Liver (tissue), 9 donors: ENCODE results near the gene AATF. TPM values are rescaled to one million over a fixed set of nuclear protein-coding genes. Genes with fewer than 3 reads are reported as not detected.

Experiments used
- DNase-seq: peaks from one replicate; pipeline ENCODE4 v3.0.0-alpha.2; 2017; ENCODE audit warnings: low spot score
- H3K27ac ChIP-seq, 2 donors: one replicate each; pipeline ENCODE4 v1.7.0; 2013; ENCODE audit warnings: inconsistent platforms in 2 of 2, low read length in 2 of 2, control low read depth in 1 of 2, low read depth in 1 of 2, mild to moderate bottlenecking in 1 of 2
- H3K27me3 ChIP-seq, 4 donors: one replicate each; pipeline versions ENCODE4 v1.6.1 to v1.7.0; 2013; ENCODE audit warnings: low read length in 3 of 4, inconsistent platforms in 1 of 4, mild to moderate bottlenecking in 1 of 4, moderate library complexity in 1 of 4; ENCODE audit not compliant: control insufficient read depth in 4 of 4, insufficient read depth in 4 of 4
- H3K36me3 ChIP-seq, 4 donors: one replicate each; pipeline versions ENCODE4 v1.6.1 to v1.7.0; 2013; ENCODE audit warnings: low read length in 3 of 4, mild to moderate bottlenecking in 3 of 4, low read depth in 1 of 4, moderate library complexity in 1 of 4; ENCODE audit not compliant: control insufficient read depth in 4 of 4, insufficient read depth in 3 of 4
- H3K4me1 ChIP-seq, 4 donors: one replicate each; pipeline versions ENCODE4 v1.6.1 to v1.7.0; 2013; ENCODE audit warnings: low read length in 3 of 4, mild to moderate bottlenecking in 3 of 4, moderate library complexity in 1 of 4; ENCODE audit not compliant: control insufficient read depth in 4 of 4, insufficient read depth in 4 of 4
- H3K4me3 ChIP-seq, 3 donors: one replicate each; pipeline versions ENCODE4 v1.6.1 to v1.7.0; 2013; ENCODE audit warnings: low read length in 3 of 3, control low read depth in 1 of 3, low read depth in 1 of 3, mild to moderate bottlenecking in 1 of 3
- H3K9ac ChIP-seq, 2 donors: one replicate each; pipeline ENCODE4 v1.7.0; 2013; ENCODE audit warnings: low read length in 2 of 2, mild to moderate bottlenecking in 2 of 2, moderate library complexity in 2 of 2, control low read depth in 1 of 2, low read depth in 1 of 2
- H3K9me3 ChIP-seq, 4 donors: one replicate each; pipeline versions ENCODE4 v1.6.1 to v1.7.0; 2013; ENCODE audit warnings: low read length in 3 of 4; ENCODE audit not compliant: control insufficient read depth in 4 of 4
- ATF3 ChIP-seq: IDR thresholded peaks from 2 replicates; pipeline ENCODE4 v1.6.1; 2016; ENCODE audit warnings: antibody characterized with exemption
- CTCF ChIP-seq: fragments of 150-350 bp; IDR thresholded peaks from 2 replicates; pipeline ENCODE4 v1.5.1; 2017; ENCODE audit warnings: improper control_type of control experiment, low read depth, low read length; ENCODE audit not compliant: missing input control
- FOXA1 ChIP-seq: IDR thresholded peaks from 2 replicates; pipeline ENCODE4 v1.6.1; 2016; ENCODE audit warnings: antibody characterized with exemption
- GABPA ChIP-seq, 2 donors: IDR thresholded peaks in 1 of 2; conservative IDR thresholded peaks in 1 of 2; 2 replicates each; pipeline ENCODE4 v1.6.1; 2016; ENCODE audit warnings: antibody characterized with exemption in 2 of 2, mild to moderate bottlenecking in 1 of 2, moderate library complexity in 1 of 2
- HNF4A ChIP-seq, 2 donors: conservative IDR thresholded peaks; 2 replicates each; pipeline ENCODE4 v1.6.1; 2016; ENCODE audit warnings: antibody characterized with exemption in 2 of 2, mild to moderate bottlenecking in 2 of 2
- JUND ChIP-seq, 2 donors: IDR thresholded peaks; 2 replicates each; pipeline ENCODE4 v1.6.1; 2016; ENCODE audit warnings: antibody characterized with exemption in 2 of 2
- NR2F2 ChIP-seq: IDR thresholded peaks from 2 replicates; pipeline ENCODE4 v1.6.1; 2016; ENCODE audit warnings: antibody characterized with exemption
- RAD21 ChIP-seq, 2 donors: IDR thresholded peaks; 2 replicates each; pipeline ENCODE4 v1.6.1; 2016; ENCODE audit warnings: antibody characterized with exemption in 2 of 2, mild to moderate bottlenecking in 2 of 2
- REST ChIP-seq: IDR thresholded peaks from 2 replicates; pipeline ENCODE4 v1.6.1; 2016; ENCODE audit warnings: antibody characterized with exemption, mild to moderate bottlenecking
- RXRA ChIP-seq, 2 donors: IDR thresholded peaks; 2 replicates each; pipeline ENCODE4 v1.6.1; 2017 to 2018; ENCODE audit warnings: antibody characterized with exemption in 2 of 2, mild to moderate bottlenecking in 1 of 2
- SP1 ChIP-seq: IDR thresholded peaks from 2 replicates; pipeline ENCODE4 v1.6.1; 2018; ENCODE audit warnings: antibody characterized with exemption, mild to moderate bottlenecking
- TAF1 ChIP-seq: conservative IDR thresholded peaks from 2 replicates; pipeline ENCODE4 v1.6.1; 2016; ENCODE audit warnings: antibody characterized with exemption, mild to moderate bottlenecking
- YY1 ChIP-seq: IDR thresholded peaks from 2 replicates; pipeline ENCODE4 v1.6.1; 2016; ENCODE audit warnings: antibody characterized with exemption, mild to moderate bottlenecking
- ZBTB33 ChIP-seq: IDR thresholded peaks from 2 replicates; pipeline ENCODE4 v1.6.1; 2016; ENCODE audit warnings: antibody characterized with exemption
- WGBS: extraction: QIAGEN DNeasy Blood & Tissue Kit; methylation state at CpG from one replicate; pipeline ENCODE4 v1.1.7; 2013; 5-methylcytosine and 5-hydroxymethylcytosine counted together
- polyA plus RNA-seq, 2 donors: library from polyadenylated mRNA; stranded (reverse) in 1 of 2; unstranded in 1 of 2; fragments of 200-250 nt in 1 of 2; fragments of >200 nt in 1 of 2; fragmentation: Nextera tagmentation in 1 of 2; extraction: Ambion mirVana in 1 of 2; gene quantifications; one replicate each; pipeline versions ENCODE4 v1.2.1 to v1.2.3, GENCODE V29; 2013 to 2015
- total RNA-seq, 2 donors: library from RNA; depleted of rRNA; stranded (reverse); fragments of >200 nt; gene quantifications; one replicate each; pipeline ENCODE4 v1.2.3, GENCODE V29; 2014
- donor health status: healthy.
- donor health status: healthy.
- donor health status: healthy.
- donor health status: healthy.
- donor health status: healthy.

AATF gene
- total and polyA plus RNA-seq, 4 donors: 10.8 to 16.9 (median 13.4) TPM

- Histone ChIP-seq H3K9ac (no peak overlapping the region), H3K27me3 (no peaks in the 10 kb centered on the region), H3K4me1 (no peaks in the 10 kb centered on the region), H3K9me3 (no peaks in the 10 kb centered on the region), H3K27ac (no peak overlapping the region), H3K4me3 (no peak overlapping the region), H3K36me3 (peaks cover 11 to 40% (median 33%) of the 10 kb centered on the region in 4 donors)
- TF ChIP-seq SP1 (no peak), GABPA (IDR thresholded peaks at IDR 0.05 in 1 of 2, conservative IDR thresholded peaks at IDR 0.05 in 1 of 2) (no peak), CTCF (no peak), RXRA (IDR thresholded peaks at IDR 0.05) (no peak), TAF1 (no peak), NR2F2 (no peak), ATF3 (no peak), YY1 (no peak), REST (no peak), RAD21 (IDR thresholded peaks at IDR 0.05) (no peak), JUND (IDR thresholded peaks at IDR 0.05) (no peak), ZBTB33 (no peak), FOXA1 (no peak), HNF4A (conservative IDR thresholded peaks at IDR 0.05) (no peak)
- no peak for DNase-seq
- 82% methylated on average over 2 of the region's 2 CpGs for WGBS
Measured at GRCh38 chr17:36992701-36993100, 43.9 kb downstream of the AATF start.

- Histone ChIP-seq H3K4me3 (no peak overlapping the region), H3K27me3 (no peaks in the 10 kb centered on the region), H3K36me3 (peaks cover 10 to 40% (median 32%) of the 10 kb centered on the region in 4 donors), H3K27ac (no peak overlapping the region), H3K9me3 (no peaks in the 10 kb centered on the region), H3K9ac (no peak overlapping the region), H3K4me1 (no peaks in the 10 kb centered on the region)
- no peak for DNase-seq
- TF ChIP-seq JUND (IDR thresholded peaks at IDR 0.05): no peak
Measured at GRCh38 chr17:36993227-36993626, 44.5 kb downstream of the AATF start.
